SK-N-MC (cell line): ENCODE measurements around the gene TMTC4.

Experiments
- EZH2 ChIP-seq: fragments of 200-600 bp; sonication (generic); IDR thresholded peaks from one replicate; pipeline ENCODE4 v1.6.1; 2017; ENCODE audit warnings: antibody characterized with exemption
- POLR2AphosphoS5 ChIP-seq: IDR thresholded peaks from 2 replicates; pipeline ENCODE4 v1.6.1; 2012; ENCODE audit warnings: mild to moderate bottlenecking, low read depth, low read length, borderline replicate concordance

DNA sequence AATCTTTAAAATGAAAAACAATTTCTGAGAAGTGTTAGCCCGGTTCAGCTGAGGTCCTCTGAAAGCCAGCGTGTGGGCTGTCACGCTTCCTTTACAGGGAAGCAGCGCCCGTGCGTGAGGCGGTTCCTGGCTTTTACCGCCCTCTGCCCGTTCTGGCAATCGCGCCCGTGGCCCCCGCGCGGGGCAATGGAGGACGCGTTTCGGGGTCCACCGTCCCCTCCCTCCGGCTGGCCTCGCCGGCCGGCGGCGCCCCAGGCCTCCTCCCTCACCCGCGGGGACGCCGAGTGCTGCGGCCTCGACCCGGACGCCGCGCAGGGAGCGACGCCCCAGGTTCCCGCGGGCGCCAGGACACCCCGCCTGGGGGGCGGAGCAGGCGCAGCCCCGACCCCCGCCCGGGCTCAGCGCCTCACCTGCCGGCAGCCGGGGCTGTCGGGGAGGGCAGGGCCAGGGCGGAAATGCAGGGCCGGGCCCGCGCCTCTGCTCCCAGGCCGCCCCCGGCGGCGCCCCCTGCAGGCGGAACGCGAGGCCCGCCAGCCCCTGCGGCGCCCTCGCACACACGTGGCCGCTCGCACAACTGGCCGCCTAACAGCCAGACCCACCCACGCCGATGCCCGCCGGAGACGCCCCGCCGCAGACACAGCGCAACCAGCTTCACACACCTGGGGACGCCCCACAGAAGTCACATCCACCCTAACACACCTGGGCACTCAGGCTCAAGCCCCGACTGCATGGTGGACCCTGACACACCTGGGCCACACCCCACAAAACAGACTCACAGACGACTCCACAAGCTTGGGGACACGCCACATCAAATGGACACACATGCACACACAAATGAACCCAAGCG, 86.0 kb downstream of the TMTC4 start, which contains the start of gene GGACT:
- TF ChIP-seq POLR2AphosphoS5 (no peak), EZH2 (no peak)
